WI38 (cell line): ENCODE measurements around the gene ELF3.

Source experiments
- H3K4me3 ChIP-seq: 2 replicates; pipeline ENCODE4 v1.5.1; 2011; ENCODE audit warnings: low read depth, mild to moderate bottlenecking, control low read depth, low read length
- CTCF ChIP-seq: IDR thresholded peaks from 2 replicates; pipeline ENCODE4 v1.5.1; 2012; ENCODE audit warnings: low read depth, mild to moderate bottlenecking, control low read depth, low read length

The ELF3 gene

GRCh38 chr1:202029171-202029665 is 18.8 kb downstream of the ELF3 start:
- no peak overlapping the region for H3K4me3 ChIP-seq
- TF ChIP-seq CTCF: no peak

GRCh38 chr1:202029727-202030126 is 19.3 kb downstream of the ELF3 start:
- no peak overlapping the region for H3K4me3 ChIP-seq
- no peak for TF ChIP-seq CTCF

- no peak for TF ChIP-seq CTCF
- H3K4me3 ChIP-seq: no peak overlapping the region
Measured at GRCh38 chr1:202031796-202032195, 21.4 kb downstream of the ELF3 start.

GRCh38 chr1:202034149-202034682 is 23.8 kb downstream of the ELF3 start:
- TF ChIP-seq CTCF: no peak
- no peak overlapping the region for H3K4me3 ChIP-seq

- no peak overlapping the region for H3K4me3 ChIP-seq
- TF ChIP-seq CTCF: no peak
Measured at GRCh38 chr1:202034683-202035462, 24.5 kb downstream of the ELF3 start.

- H3K4me3 ChIP-seq: no peak overlapping the region
- no peak for TF ChIP-seq CTCF
Measured at GRCh38 chr1:202036595-202037387, 26.4 kb downstream of the ELF3 start.
